NCI-H1048 (cell line): Measurements from ENCODE around the gene KANSL1.

Experiments
- DNase-seq: peaks from one replicate; lab custom pipeline; 2025; lab: John Stamatoyannopoulos, UW

The KANSL1 gene

DNA sequence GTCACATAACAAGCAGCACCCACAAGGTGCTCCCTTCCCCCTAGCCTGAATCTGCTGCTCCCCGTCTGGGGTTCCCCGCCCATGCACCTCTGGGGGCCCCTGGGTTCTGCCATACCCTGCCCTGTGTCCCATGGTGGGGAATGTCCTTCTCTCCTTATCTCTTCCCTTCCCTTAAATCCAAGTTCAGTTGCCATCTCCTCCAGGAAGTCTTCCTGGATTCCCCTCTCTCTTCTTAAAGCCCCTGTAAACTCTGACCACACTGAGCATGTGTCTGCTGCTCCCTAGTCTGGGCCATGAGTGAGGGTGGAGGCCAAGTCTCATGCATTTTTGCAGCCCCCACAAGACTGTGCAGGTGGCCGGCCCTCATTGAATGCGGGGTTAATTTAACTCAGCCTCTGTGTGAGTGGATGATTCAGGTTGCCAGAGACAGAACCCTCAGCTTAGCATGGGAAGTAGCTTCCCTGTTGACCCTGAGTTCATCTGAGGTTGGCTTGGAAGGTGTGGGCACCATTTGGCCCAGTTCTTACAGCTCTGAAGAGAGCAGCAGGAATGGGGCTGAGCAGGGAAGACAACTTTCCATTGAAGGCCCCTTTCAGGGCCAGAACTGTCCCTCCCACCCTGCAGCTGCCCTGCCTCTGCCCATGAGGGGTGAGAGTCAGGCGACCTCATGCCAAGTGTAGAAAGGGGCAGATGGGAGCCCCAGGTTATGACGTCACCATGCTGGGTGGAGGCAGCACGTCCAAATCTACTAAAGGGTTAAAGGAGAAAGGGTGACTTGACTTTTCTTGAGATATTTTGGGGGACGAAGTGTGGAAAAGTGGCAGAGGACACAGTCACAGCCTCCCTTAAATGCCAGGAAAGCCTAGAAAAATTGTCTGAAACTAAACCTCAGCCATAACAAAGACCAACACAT lies 194.0 kb downstream of the KANSL1 start, which contains the start of gene STH:
Gene STH, plus strand, starts transcription at position 264 of the 913 bp plus-strand sequence. Its CDS starts 30 bp downstream, at position 294.
- DNase-seq = no peak

DNA sequence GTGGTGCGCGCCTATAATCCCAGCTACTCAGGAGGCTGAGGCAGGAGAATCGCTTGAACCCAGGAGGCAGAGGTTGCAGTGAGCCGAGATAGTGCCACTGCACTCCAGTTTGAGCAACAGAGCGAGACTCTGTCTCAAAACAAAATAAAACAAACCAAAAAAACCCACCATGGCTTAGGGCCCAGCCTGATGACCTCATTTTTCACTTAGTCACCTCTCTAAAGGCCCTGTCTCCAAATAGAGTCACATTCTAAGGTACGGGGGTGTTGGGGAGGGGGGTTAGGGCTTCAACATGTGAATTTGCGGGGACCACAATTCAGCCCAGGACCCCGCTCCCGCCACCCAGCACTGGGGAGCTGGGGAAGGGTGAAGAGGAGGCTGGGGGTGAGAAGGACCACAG lies 195.6 kb downstream of the KANSL1 start:
- no peak for DNase-seq

DNA sequence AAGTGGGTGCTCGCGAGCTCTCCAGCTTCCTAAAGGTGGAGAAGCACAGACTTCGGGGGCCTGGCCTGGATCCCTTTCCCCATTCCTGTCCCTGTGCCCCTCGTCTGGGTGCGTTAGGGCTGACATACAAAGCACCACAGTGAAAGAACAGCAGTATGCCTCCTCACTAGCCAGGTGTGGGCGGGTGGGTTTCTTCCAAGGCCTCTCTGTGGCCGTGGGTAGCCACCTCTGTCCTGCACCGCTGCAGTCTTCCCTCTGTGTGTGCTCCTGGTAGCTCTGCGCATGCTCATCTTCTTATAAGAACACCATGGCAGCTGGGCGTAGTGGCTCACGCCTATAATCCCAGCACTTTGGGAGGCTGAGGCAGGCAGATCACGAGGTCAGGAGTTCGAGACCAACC lies 196.1 kb downstream of the KANSL1 start:
- no peak for DNase-seq

DNA sequence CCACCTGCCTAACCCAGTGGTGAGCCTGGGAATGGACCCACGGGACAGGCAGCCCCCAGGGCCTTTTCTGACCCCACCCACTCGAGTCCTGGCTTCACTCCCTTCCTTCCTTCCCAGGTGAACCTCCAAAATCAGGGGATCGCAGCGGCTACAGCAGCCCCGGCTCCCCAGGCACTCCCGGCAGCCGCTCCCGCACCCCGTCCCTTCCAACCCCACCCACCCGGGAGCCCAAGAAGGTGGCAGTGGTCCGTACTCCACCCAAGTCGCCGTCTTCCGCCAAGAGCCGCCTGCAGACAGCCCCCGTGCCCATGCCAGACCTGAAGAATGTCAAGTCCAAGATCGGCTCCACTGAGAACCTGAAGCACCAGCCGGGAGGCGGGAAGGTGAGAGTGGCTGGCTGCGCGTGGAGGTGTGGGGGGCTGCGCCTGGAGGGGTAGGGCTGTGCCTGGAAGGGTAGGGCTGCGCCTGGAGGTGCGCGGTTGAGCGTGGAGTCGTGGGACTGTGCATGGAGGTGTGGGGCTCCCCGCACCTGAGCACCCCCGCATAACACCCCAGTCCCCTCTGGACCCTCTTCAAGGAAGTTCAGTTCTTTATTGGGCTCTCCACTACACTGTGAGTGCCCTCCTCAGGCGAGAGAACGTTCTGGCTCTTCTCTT lies 196.8 kb downstream of the KANSL1 start:
- no peak for DNase-seq

DNA sequence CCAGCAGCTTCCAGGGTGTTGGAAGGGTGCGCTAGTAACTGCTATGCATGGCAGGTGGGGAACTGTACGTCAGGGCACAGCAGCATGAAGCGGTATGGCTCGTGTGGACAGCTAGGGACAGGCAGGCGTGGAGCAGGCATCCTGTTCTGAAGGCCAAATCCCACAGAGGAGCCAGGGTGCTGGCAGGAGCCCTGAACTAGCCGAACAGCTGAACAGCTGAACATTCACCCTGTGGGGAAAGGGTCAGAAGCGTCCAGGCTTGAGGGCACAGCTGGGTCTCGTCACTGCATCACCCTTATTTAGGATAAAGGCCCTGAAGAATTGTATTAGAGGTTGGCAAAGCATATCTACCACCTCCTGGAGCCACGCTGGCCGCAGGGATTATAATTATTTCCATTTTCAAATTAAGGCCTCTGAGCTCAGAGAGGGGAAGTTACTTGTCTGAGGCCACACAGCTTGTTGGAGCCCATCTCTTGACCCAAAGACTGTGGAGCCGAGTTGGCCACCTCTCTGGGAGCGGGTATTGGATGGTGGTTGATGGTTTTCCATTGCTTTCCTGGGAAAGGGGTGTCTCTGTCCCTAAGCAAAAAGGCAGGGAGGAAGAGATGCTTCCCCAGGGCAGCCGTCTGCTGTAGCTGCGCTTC lies 197.5 kb downstream of the KANSL1 start:
- DNase-seq = no peak

DNA sequence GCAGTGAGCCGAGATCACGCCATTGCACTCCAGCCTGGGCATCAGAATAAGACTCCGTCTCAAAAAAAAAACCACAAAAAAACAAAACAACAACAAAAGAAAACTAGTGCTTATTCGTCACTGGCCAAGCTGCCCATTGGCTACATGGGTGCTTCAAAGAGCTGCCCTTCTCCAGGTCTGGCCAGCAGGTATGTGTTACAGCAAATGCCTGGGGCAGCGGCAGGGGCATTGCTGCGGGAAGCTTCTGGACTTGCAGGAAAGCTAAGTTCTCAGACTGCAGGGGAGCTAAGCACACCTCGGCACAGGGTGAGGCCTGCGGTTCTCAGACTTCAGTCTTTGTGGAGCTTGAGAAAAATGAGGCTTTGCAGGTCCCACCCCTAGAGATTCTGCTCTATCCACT lies 198.2 kb downstream of the KANSL1 start:
- no peak for DNase-seq

DNA sequence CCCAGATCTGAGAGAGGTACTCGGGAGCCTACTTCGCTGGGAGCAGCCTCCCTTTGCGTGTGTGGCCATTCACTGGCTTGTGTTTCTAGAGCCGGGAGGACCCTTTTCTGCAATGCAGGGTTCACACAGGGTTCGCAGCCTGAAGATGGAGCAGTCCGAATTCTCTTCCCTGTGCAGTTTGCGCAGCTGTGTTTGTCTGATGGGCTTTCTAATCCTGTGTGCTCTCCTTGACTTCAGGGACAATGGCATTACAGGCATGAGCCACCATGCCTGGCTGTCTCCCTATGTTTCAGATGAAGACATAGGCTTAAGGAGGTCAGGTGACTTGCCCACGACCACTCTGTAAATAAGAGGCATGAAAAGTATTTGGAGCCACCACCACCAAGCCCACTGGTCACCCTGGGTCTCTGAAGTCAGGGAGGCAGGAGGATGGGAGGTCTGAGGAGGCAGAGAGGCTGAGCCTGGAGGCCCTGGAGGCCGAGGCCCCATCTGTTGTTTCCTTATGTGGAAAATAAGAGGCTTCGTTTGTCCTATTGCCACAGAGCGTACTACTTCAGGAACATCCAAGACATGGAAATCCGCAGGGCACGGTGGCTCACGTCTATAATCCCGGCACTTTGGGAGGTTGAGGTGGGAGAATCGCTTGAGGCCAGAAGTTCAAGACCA lies 199.1 kb downstream of the KANSL1 start:
- DNase-seq = no peak

DNA sequence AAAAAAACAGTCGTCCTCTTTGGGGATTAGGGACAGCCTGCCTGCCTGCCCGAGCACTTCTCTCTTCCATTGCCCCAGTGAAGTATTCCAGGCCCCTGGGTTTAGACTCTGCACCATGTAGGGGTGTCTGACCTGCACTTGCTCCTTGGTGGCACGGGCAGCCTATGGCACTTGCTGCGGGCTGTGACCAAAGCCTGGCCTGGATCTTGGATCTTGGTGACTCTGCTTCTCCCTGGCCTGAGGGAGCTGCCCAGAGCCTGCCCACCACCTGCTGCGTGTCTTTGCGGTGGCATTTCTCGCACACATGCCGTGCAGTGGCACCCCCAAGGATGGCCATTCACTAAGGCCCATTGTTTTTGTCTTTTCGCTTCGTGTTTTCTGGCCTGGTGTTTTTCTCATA lies 200.3 kb downstream of the KANSL1 start:
- DNase-seq = no peak

DNA sequence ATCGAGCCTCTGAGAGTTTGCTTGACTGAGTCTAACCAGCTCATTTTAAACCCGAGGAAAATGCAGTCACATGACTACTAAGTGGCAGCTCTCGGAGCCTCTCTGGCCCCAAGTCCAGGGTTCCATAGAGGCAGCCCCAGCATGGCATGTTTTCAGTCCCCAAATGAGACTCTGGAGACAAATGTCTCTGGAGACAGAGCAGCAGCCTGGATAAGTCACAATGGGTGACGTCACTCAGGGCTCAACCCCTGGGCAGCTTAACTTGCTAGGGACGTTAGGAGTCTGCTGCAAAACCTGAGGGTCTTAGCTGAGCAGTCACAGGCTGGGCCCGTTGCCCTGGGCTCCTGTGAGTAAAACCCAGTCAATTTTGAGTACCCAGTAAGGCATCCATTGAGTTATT lies 201.1 kb downstream of the KANSL1 start:
- DNase-seq = no peak

DNA sequence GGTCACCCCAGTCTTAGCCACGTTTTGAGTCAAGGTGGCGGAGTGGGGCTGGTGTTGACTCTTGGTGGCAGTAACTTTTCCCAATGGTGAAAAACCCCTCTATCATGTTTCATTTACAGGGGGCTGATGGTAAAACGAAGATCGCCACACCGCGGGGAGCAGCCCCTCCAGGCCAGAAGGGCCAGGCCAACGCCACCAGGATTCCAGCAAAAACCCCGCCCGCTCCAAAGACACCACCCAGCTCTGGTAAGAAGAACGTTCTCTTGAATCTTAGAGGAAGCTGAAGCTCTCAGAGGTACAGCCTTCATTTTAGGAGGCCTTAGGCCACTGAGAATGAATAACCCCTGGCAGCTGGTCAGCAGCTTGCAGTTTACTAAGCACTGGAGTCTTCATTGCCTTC lies 201.9 kb downstream of the KANSL1 start:
- no peak for DNase-seq

DNA sequence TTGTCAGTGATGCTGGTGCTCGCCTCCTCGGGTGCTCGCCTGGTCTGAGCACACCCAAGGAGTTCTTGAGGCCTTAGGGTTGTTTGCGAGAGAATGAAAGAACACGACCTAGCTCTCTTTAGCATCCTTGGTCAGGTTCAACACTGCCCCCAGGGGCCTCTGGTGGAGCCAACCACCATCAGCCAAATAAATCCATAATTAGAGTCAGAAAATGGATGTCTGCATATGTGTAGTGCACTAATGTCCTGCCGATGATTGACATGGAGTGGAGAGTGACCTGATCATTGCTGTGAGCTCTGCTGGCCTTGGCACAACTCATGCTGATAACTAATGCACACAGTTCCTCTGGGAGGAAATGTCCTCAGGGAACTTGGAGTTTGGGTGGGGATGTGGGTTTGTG lies 202.3 kb downstream of the KANSL1 start:
- DNase-seq = no peak

DNA sequence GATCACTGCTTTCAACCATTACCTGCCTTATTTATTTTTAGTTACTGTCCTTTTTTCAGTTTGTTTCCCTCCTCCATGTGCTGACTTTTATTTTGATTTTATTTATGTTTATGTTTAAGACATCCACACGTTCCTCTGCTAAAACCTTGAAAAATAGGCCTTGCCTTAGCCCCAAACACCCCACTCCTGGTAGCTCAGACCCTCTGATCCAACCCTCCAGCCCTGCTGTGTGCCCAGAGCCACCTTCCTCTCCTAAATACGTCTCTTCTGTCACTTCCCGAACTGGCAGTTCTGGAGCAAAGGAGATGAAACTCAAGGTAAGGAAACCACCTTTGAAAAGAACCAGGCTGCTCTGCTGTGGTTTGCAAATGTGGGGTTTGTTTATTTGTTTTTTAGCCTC lies 203.5 kb downstream of the KANSL1 start:
- DNase-seq = no peak

DNA sequence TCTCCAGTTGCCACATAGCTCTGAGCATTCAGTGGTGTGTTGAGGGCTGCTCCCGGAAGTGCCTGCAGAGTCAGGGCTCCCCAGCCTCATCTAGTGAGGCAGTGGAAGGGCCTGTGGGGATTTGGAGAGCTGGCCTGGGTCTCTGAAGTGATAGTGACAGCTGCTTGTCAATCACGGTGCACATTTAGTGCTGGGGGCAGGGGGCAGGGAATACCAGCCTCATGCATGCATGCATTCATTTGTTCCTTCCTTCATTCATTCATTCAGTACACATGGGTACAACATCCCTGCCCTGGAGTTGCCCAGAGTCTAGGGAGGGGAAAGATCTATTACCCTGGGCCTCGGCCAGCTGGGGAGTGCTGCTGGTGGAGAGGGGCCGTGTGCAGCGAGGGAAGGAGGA lies 205.5 kb downstream of the KANSL1 start:
- DNase-seq = no peak

DNA sequence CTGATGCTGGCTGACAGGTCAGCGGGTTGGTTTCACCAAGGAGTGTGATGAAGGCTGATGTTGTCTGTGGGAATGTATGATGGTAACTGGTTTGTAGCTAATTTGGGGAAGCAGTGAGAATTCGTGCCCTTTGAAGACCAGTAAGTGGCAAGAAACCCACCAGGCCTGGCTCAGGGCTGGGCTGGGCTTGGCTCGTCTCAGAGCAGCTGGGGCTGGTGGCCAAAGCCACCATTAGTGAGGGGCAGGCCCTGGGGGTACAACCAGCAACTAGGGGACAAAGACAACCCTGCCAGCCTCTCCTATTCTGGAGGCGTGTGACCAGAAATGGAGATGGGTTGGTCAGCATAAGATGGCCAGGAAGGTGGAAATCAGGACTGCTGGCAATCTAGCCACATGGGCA lies 207.2 kb downstream of the KANSL1 start:
- DNase-seq = no peak

DNA sequence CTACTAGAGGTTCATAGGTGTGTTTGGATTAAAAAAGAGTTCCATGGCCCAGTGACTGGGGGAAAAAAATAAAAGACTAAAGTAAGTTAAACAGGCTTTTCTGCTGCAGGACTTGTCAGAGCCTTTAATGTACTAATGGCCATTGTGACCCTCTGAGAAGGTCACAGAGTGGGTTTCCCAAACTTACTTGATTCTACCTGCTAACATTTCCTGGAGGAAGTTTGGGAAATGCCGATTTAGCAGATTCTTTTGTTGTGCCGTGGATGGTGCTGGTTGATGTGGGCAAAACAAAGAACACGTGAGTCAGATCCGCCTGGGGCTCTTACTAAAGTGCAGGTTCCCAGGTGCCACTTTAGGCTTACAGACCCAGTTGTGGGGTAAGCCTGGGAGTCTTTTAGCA lies 207.8 kb downstream of the KANSL1 start:
- DNase-seq = no peak

DNA sequence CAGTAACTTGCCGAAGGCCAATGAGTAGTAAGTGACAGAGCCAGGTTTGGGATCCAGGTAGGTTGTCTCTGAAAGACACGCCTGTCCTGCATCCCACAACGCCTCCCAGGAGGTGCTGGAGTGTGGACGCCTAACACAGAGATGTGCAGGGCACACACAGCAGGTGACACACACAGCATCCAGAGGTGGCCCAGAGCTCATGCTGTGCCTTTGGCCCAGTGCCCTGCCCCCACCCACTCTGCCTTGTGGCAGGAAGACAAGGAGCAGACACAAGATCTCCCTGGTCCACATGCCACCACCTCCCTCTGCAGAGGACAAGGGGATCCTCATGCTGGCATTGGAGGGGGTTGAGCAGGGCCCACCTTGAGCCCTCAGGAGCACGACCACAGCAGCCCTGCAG lies 208.9 kb downstream of the KANSL1 start:
- no peak for DNase-seq

DNA sequence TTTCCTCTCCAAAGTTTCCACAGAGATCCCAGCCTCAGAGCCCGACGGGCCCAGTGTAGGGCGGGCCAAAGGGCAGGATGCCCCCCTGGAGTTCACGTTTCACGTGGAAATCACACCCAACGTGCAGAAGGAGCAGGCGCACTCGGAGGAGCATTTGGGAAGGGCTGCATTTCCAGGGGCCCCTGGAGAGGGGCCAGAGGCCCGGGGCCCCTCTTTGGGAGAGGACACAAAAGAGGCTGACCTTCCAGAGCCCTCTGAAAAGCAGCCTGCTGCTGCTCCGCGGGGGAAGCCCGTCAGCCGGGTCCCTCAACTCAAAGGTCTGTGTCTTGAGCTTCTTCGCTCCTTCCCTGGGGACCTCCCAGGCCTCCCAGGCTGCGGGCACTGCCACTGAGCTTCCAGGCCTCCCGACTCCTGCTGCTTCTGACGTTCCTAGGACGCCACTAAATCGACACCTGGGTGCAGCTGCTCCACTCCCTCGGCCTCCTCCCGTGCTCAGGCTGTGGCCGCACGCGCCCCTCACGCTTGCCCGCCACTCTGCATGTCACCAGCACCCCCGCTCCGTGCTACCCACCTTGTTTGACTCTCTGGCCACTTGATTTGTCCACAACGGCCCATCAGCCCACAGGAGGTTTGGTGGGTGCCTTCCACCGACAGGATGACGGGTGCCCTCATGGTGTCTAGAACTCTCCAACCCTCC lies 209.5 kb downstream of the KANSL1 start:
- no peak for DNase-seq

DNA sequence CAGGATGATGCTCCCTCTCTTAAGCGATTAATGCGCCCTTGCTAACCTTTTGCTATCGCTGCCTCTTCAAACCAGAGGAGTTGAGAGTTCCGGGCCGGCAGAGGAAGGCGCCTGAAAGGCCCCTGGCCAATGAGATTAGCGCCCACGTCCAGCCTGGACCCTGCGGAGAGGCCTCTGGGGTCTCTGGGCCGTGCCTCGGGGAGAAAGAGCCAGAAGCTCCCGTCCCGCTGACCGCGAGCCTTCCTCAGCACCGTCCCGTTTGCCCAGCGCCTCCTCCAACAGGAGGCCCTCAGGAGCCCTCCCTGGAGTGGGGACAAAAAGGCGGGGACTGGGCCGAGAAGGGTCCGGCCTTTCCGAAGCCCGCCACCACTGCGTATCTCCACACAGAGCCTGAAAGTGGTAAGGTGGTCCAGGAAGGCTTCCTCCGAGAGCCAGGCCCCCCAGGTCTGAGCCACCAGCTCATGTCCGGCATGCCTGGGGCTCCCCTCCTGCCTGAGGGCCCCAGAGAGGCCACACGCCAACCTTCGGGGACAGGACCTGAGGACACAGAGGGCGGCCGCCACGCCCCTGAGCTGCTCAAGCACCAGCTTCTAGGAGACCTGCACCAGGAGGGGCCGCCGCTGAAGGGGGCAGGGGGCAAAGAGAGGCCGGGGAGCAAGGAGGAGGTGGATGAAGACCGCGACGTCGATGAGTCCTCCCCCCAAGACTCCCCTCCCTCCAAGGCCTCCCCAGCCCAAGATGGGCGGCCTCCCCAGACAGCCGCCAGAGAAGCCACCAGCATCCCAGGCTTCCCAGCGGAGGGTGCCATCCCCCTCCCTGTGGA lies 210.2 kb downstream of the KANSL1 start:
- DNase-seq = no peak

DNA sequence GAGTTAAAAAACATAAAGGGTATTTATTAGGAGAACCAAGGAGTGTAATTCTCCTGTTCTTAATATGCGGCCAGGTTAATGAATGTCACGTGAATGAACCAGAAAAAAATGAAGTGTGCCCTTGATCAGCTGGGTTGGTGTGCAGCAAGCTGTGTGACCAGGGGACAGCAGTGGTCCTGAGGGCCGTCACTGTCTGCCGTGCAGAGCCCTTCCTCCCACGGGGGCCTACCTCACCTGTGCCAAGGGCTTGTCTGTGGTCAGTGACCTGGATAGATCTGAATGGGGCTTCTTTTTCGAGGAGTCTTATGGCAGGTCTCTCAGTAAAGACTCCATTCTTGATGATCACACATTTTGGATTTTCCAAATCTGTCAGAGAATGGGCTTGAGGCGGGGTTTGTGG lies 211.9 kb downstream of the KANSL1 start:
- no peak for DNase-seq

DNA sequence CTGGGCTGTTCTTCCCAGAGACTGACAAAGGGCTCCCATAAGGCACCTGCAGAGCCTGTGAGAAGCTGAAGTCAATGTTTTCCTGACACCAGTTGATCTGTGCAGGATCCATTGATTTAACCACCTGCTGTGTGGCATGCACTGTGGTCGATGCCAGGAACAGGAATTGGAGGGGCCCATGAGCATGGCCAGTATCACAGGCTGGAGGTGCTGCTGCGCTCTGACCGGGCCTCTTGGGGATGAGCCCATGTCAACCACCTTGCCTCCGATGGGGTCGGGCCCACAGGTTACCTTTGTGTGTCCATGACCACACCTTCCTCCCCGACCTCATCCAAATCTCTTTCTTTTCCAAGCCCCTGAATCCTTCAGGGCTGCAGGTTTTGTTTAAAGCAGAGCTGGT lies 212.4 kb downstream of the KANSL1 start:
- DNase-seq = no peak
